HCT116 (cell line): ENCODE measurements around the gene DNASE1L3.

Experiments
- ATF3 ChIP-seq: IDR thresholded peaks from 2 replicates; pipeline ENCODE4 v1.6.1; 2012
- CEBPB ChIP-seq: IDR thresholded peaks from 2 replicates; pipeline ENCODE4 v1.6.1; 2012; ENCODE audit warnings: low read depth
- EGR1 ChIP-seq: IDR thresholded peaks from 2 replicates; pipeline ENCODE4 v1.6.1; 2012; ENCODE audit warnings: low read depth
- EZH2 ChIP-seq: fragments of 200-600 bp; sonication (generic); IDR thresholded peaks from 2 replicates; pipeline ENCODE4 v1.6.1; 2017; ENCODE audit warnings: antibody characterized with exemption, mixed run types
- EZH2phosphoT487 ChIP-seq: fragments of 200-600 bp; IDR thresholded peaks from 2 replicates; pipeline ENCODE4 v1.6.1; 2018; ENCODE audit warnings: antibody characterized with exemption, borderline replicate concordance
- JUND ChIP-seq: IDR thresholded peaks from 2 replicates; pipeline ENCODE4 v1.6.1; 2012
- MAX ChIP-seq: IDR thresholded peaks from 2 replicates; pipeline ENCODE4 v1.6.1; 2012
- POLR2A ChIP-seq: IDR thresholded peaks from 2 replicates; pipeline ENCODE4 v1.7.0; 2011; ENCODE audit warnings: borderline replicate concordance; ENCODE audit not compliant: insufficient read depth, insufficient read length; ENCODE audit errors: extremely low read depth
- POLR2AphosphoS5 ChIP-seq: IDR thresholded peaks from 2 replicates; pipeline ENCODE4 v1.6.1; 2011; ENCODE audit warnings: mild to moderate bottlenecking, low read depth, low read length, moderate library complexity
- SIN3A ChIP-seq: IDR thresholded peaks from 2 replicates; pipeline ENCODE4 v1.6.1; 2012; ENCODE audit warnings: low read depth
- SRF ChIP-seq: IDR thresholded peaks from 2 replicates; pipeline ENCODE4 v1.6.1; 2012; ENCODE audit warnings: low read depth
- YY1 ChIP-seq: IDR thresholded peaks from 2 replicates; pipeline ENCODE4 v1.6.1; 2011; ENCODE audit warnings: low read length, low read depth, moderate library complexity, mild to moderate bottlenecking; ENCODE audit not compliant: insufficient replicate concordance; ENCODE audit errors: extremely low read depth
- ZNF274 ChIP-seq: fragments of 200-500 bp; sonication (Bioruptor generic); IDR thresholded peaks from 2 replicates; pipeline ENCODE4 v1.6.1; 2014; ENCODE audit warnings: mild to moderate bottlenecking, low read depth, low read length, inconsistent platforms
- TF ChIP-seq, protein P1 (sequence below), 3 experiments: fragments of 200-600 bp in 1 of 3; sonication (generic) in 1 of 3; IDR thresholded peaks in 2 of 3; conservative IDR thresholded peaks in 1 of 3; 2 replicates each; pipeline ENCODE4 v1.5.1; 2012 to 2017; ENCODE audit warnings: low read depth in 2 of 3, low read length in 2 of 3, antibody characterized with exemption in 1 of 3, borderline replicate concordance in 1 of 3, control low read depth in 1 of 3, mild to moderate bottlenecking in 1 of 3, mixed read lengths in 1 of 3, mixed run types in 1 of 3, moderate library complexity in 1 of 3; ENCODE audit not compliant: insufficient read depth in 1 of 3

- no peak for TF ChIP-seq EGR1
- TF ChIP-seq, protein P1, sequence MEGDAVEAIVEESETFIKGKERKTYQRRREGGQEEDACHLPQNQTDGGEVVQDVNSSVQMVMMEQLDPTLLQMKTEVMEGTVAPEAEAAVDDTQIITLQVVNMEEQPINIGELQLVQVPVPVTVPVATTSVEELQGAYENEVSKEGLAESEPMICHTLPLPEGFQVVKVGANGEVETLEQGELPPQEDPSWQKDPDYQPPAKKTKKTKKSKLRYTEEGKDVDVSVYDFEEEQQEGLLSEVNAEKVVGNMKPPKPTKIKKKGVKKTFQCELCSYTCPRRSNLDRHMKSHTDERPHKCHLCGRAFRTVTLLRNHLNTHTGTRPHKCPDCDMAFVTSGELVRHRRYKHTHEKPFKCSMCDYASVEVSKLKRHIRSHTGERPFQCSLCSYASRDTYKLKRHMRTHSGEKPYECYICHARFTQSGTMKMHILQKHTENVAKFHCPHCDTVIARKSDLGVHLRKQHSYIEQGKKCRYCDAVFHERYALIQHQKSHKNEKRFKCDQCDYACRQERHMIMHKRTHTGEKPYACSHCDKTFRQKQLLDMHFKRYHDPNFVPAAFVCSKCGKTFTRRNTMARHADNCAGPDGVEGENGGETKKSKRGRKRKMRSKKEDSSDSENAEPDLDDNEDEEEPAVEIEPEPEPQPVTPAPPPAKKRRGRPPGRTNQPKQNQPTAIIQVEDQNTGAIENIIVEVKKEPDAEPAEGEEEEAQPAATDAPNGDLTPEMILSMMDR (IDR thresholded peaks at IDR 0.05 in 2 of 3, conservative IDR thresholded peaks at IDR 0.05 in 1 of 3; ENCODE audit: borderline replicate concordance in 1 of 3, insufficient read depth in 1 of 3, low read depth in 2 of 3, low read length in 2 of 3): no peak
- TF ChIP-seq POLR2A: no peak
- no peak for TF ChIP-seq ZNF274
- TF ChIP-seq ATF3: no peak
- TF ChIP-seq SRF: no peak
- no peak for TF ChIP-seq EZH2
- no peak for TF ChIP-seq SIN3A
- TF ChIP-seq POLR2AphosphoS5: no peak
- TF ChIP-seq YY1: no peak
- no peak for TF ChIP-seq JUND
- TF ChIP-seq EZH2phosphoT487: no peak
- no peak for TF ChIP-seq MAX
- no peak for TF ChIP-seq CEBPB
These were observed 20.9 kb upstream of the DNASE1L3 start for GRCh38 chr3:58231666-58232065.
